Urothelium cell line (cell line): Measurements from ENCODE around the gene CDT1.
A peak's percentile ranks its signal among the peaks of the same experiment; 100 is the strongest.
"Not testable (repeated sequence)": the region's sequence is repeated elsewhere in the genome, so short reads cannot be mapped to it uniquely, and the experiment has no call there.

Experiments used
- DNase-seq: peaks from one replicate; pipeline ENCODE4 v3.0.0; 2011; ENCODE audit warnings: low spot score, mixed read lengths
- FAIRE-seq: peaks from 2 replicates; lab custom pipeline; 2011; peaks lifted over from hg19 to GRCh38; lab: Jason Lieb, UNC

The CDT1 gene

GRCh38 chr16:88815901-88816589 is 12.5 kb downstream of the CDT1 start:
- DNase-seq (peak; percentile 52), FAIRE-seq (peak; percentile 81)

GRCh38 chr16:88816736-88817535 is 13.3 kb downstream of the CDT1 start:
- DNase-seq, result no peak
- FAIRE-seq, result no peak

GRCh38 chr16:88817785-88818574 is 14.4 kb downstream of the CDT1 start:
- DNase-seq, result no peak
- FAIRE-seq, result no peak

- DNase-seq (no peak), FAIRE-seq (no peak)
These were observed 14.9 kb downstream of the CDT1 start for GRCh38 chr16:88818575-88818874.

GRCh38 chr16:88819126-88819525 is 15.5 kb downstream of the CDT1 start:
- DNase-seq (no peak), FAIRE-seq (no peak)

- no peak for FAIRE-seq
- DNase-seq, result no peak
These were observed 16.9 kb downstream of the CDT1 start for GRCh38 chr16:88820385-88821025.

GRCh38 chr16:88821168-88821850 is 17.7 kb downstream of the CDT1 start:
- FAIRE-seq (no peak), DNase-seq (no peak)

GRCh38 chr16:88822281-88823040 is 18.9 kb downstream of the CDT1 start:
- FAIRE-seq, result no peak
- DNase-seq, result no peak

- DNase-seq, FAIRE-seq: not testable (repeated sequence)
These were observed 20.1 kb downstream of the CDT1 start for GRCh38 chr16:88823646-88824045.

GRCh38 chr16:88824256-88825077 is 20.9 kb downstream of the CDT1 start:
- DNase-seq, result no peak
- FAIRE-seq, result no peak

- no peak for DNase-seq
- FAIRE-seq, result no peak
These were observed 21.6 kb downstream of the CDT1 start for GRCh38 chr16:88825146-88825545.

GRCh38 chr16:88826070-88826840 is 22.7 kb downstream of the CDT1 start:
- DNase-seq (no peak), FAIRE-seq (no peak)

- DNase-seq (no peak), FAIRE-seq (no peak)
These were observed 24.1 kb downstream of the CDT1 start for GRCh38 chr16:88827727-88828126.

GRCh38 chr16:88828711-88829110 is 25.1 kb downstream of the CDT1 start:
- DNase-seq (no peak), FAIRE-seq (no peak)

GRCh38 chr16:88830258-88830657 is 26.7 kb downstream of the CDT1 start:
- DNase-seq (no peak), FAIRE-seq (no peak)

GRCh38 chr16:88830783-88831182 is 27.2 kb downstream of the CDT1 start:
- no peak for FAIRE-seq
- no peak for DNase-seq

GRCh38 chr16:88831838-88832237 is 28.2 kb downstream of the CDT1 start:
- no peak for FAIRE-seq
- no peak for DNase-seq

GRCh38 chr16:88833086-88833485 is 29.5 kb downstream of the CDT1 start:
- no peak for DNase-seq
- no peak for FAIRE-seq
